ENCODE measurements around the gene TTC7B. TPM values are rescaled to one million over a fixed set of nuclear protein-coding genes. Genes with fewer than 3 reads are reported as not detected.

The TTC7B gene
- total and polyA plus RNA-seq, 7 donors, result 5.5 to 70.9 (median 46.8) TPM

- DNase-seq, result peak; percentile 34
- WGBS, 2 donors, result 89 to 90% methylated on average over 10 of the region's 10 CpGs
- TF ChIP-seq POLR2AphosphoS5 (IDR thresholded peaks at IDR 0.05) (no peak), POLR2A (IDR thresholded peaks at IDR 0.05) (no peak), EP300 (IDR thresholded peaks at IDR 0.05) (no peak)
- TF ChIP-seq, protein P1, sequence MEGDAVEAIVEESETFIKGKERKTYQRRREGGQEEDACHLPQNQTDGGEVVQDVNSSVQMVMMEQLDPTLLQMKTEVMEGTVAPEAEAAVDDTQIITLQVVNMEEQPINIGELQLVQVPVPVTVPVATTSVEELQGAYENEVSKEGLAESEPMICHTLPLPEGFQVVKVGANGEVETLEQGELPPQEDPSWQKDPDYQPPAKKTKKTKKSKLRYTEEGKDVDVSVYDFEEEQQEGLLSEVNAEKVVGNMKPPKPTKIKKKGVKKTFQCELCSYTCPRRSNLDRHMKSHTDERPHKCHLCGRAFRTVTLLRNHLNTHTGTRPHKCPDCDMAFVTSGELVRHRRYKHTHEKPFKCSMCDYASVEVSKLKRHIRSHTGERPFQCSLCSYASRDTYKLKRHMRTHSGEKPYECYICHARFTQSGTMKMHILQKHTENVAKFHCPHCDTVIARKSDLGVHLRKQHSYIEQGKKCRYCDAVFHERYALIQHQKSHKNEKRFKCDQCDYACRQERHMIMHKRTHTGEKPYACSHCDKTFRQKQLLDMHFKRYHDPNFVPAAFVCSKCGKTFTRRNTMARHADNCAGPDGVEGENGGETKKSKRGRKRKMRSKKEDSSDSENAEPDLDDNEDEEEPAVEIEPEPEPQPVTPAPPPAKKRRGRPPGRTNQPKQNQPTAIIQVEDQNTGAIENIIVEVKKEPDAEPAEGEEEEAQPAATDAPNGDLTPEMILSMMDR (IDR thresholded peaks at IDR 0.05), result no peak
- intact Hi-C loops (cut with DNase I), result no loop called here
- Histone ChIP-seq H3K36me3 (no peaks in the 10 kb centered on the region), H3K4me3 (no peak overlapping the region), H3K27ac (peak overlapping the region in 3 of 4 donors; percentile 77 to 81 (median 78)), H3K4me1 (peaks cover 0 to 50% (median 23%) of the 10 kb centered on the region in 4 donors), H3K27me3 (no peaks in the 10 kb centered on the region), H3K9me3 (no peaks in the 10 kb centered on the region)
These were observed 205.7 kb downstream of the TTC7B start for GRCh38 chr14:90610346-90611040.

DNA sequence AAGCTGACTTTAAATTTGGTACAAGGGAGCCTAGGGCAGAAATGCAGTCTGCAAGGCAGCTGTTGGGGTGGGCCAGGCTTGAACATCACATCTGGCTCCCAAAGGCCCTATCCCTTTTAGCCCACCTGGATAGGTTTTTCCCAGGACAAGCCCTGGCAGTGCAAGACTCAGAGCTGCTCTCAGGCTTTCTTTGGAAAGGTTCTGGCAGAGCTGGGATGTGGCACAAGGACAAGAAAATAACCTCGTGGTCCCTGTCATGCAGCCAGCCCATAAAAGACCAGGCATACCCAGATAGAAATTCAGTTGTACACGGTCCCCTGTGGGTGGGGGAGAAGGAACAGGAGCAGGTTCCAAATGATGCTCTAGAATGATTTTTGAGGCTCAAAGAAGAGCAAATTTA lies 206.9 kb downstream of the TTC7B start:
- Histone ChIP-seq H3K27me3 (no peaks in the 10 kb centered on the region), H3K36me3 (no peaks in the 10 kb centered on the region), H3K27ac (peak overlapping the region; percentile 4 to 81 (median 78)), H3K4me3 (no peak overlapping the region), H3K9me3 (no peaks in the 10 kb centered on the region), H3K4me1 (peaks cover 0 to 39% (median 21%) of the 10 kb centered on the region in 4 donors)
- intact Hi-C loops (cut with DNase I), result loop anchor here (5.0 kb wide), 1 partner anchor 37 kb away; no protein-coding TSS in a partner anchor
- DNase-seq, result peak; percentile 84
- peak in 1 of 4 donors; percentile 6 for TF ChIP-seq EP300 (IDR thresholded peaks at IDR 0.05)
- TF ChIP-seq POLR2A (IDR thresholded peaks at IDR 0.05), result no peak
- TF ChIP-seq POLR2AphosphoS5 (IDR thresholded peaks at IDR 0.05), result peak in 2 of 4 donors; percentile 40 to 41
- TF ChIP-seq, protein P1 (IDR thresholded peaks at IDR 0.05), result no peak
- 49 to 74% methylated on average over 2 of the region's 2 CpGs for WGBS, 2 donors

DNA sequence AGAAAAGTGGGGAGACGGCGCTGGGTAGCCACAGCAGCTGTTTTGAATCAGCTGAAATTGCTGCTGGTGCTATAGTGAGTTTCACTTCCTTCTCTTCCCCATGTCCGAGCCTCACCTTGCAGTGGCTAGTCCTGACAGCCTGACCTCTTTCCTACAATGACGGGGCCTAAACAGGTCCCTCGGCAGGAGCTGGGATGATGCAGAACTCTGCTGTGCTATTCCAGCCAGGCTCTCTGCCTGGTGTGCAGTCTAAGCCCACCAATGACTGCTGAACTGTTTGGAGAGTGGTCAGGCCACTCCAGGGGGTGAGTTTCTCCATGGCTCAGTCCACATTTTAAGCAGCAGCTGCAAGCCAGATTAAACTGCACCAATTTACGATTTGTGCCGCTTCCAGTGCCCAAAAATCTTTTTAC lies 207.3 kb downstream of the TTC7B start:
- peak; percentile 58 for DNase-seq
- TF ChIP-seq, protein P1 (IDR thresholded peaks at IDR 0.05), result no peak
- TF ChIP-seq POLR2AphosphoS5 (IDR thresholded peaks at IDR 0.05) (no peak), POLR2A (IDR thresholded peaks at IDR 0.05) (no peak), EP300 (IDR thresholded peaks at IDR 0.05) (no peak)
- Histone ChIP-seq H3K27ac (peak overlapping the region; percentile 25 to 81 (median 78)), H3K4me1 (peaks cover 0 to 35% (median 21%) of the 10 kb centered on the region in 4 donors), H3K9me3 (no peaks in the 10 kb centered on the region), H3K27me3 (no peaks in the 10 kb centered on the region), H3K36me3 (no peaks in the 10 kb centered on the region), H3K4me3 (no peak overlapping the region)
- 74 to 84% methylated on average over 7 of the region's 7 CpGs for WGBS, 2 donors
- intact Hi-C loops (cut with DNase I), result loop anchor here (5.0 kb wide), 1 partner anchor 37 kb away; no protein-coding TSS in a partner anchor

GRCh38 chr14:90608281-90608680 lies 207.9 kb downstream of the TTC7B start:
- H3K27ac ChIP-seq, result peak overlapping the region; percentile 25 to 81 (median 78)
- 83 to 86% methylated on average over 11 of the region's 11 CpGs for WGBS, 2 donors
- DNase-seq, result peak; percentile 59

GRCh38 chr14:90607141-90607540 lies 209.1 kb downstream of the TTC7B start:
- peak; percentile 60 for DNase-seq
- H3K27ac ChIP-seq, result peak overlapping the region in 2 of 4 donors; percentile 78 to 81
- H3K4me3 ChIP-seq, result no peak overlapping the region
- H3K9me3 ChIP-seq, result no peaks in the 10 kb centered on the region
- 91 to 92% methylated on average over 10 of the region's 10 CpGs for WGBS, 2 donors
- peaks cover 0 to 30% (median 21%) of the 10 kb centered on the region in 4 donors for H3K4me1 ChIP-seq
- intact Hi-C loops (cut with DNase I), result loop anchor here (5.0 kb wide), 1 partner anchor 35 kb away; no protein-coding TSS in a partner anchor
- TF ChIP-seq EP300 (IDR thresholded peaks at IDR 0.05) (no peak), POLR2A (IDR thresholded peaks at IDR 0.05) (no peak), POLR2AphosphoS5 (IDR thresholded peaks at IDR 0.05) (no peak)
- TF ChIP-seq, protein P1 (IDR thresholded peaks at IDR 0.05), result no peak
- H3K36me3 ChIP-seq, result no peaks in the 10 kb centered on the region
- H3K27me3 ChIP-seq, result no peaks in the 10 kb centered on the region

More at GRCh38 chr14:90608281-90608680, 207.9 kb downstream of the TTC7B start:
- H3K36me3 ChIP-seq, result no peaks in the 10 kb centered on the region
- H3K4me1 ChIP-seq, result peaks cover 0 to 30% (median 21%) of the 10 kb centered on the region in 4 donors
- no peaks in the 10 kb centered on the region for H3K27me3 ChIP-seq
- TF ChIP-seq POLR2A (IDR thresholded peaks at IDR 0.05), result no peak
- no peak overlapping the region for H3K4me3 ChIP-seq
- H3K9me3 ChIP-seq, result no peaks in the 10 kb centered on the region
- intact Hi-C loops (cut with DNase I), result loop anchor here (5.0 kb wide), 1 partner anchor 36 kb away; no protein-coding TSS in a partner anchor
